IPS DF 4.7 (cell line): ENCODE measurements around the gene KCNMB4.

Source experiments
- DNase-seq: peaks from one replicate; pipeline ENCODE4 v3.0.0-alpha.2; 2013; ENCODE audit warnings: low spot score; ENCODE audit errors: extremely low read depth

The KCNMB4 gene

DNA sequence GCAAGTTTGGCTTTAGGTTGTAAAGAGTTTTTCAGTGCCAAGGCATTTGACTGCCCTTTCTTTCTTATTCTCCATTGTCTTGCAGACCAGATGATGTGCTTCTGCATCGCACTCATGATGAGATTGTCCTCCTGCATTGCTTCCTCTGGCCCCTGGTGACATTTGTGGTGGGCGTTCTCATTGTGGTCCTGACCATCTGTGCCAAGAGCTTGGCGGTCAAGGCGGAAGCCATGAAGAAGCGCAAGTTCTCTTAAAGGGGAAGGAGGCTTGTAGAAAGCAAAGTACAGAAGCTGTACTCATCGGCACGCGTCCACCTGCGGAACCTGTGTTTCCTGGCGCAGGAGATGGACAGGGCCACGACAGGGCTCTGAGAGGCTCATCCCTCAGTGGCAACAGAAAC lies 64.3 kb downstream of the KCNMB4 start:
- DNase-seq = no peak

DNA sequence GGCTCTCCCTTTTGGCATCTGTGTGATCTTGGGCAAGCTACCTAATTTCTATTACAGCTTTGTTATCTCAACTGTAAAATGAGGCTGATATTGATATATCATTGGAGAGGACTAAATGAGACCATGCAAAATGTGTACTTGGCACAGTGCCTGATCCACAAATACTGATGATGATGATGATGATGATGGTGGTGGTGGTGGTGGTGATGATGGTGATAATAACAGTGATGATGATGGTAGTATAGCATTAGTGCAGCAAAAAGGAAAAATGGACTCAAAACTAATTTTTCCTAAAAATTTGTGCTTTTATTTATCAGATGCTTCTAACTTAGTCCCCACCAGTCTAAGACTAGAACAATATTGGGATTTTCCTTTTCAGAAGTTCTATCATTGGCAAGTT lies 70.7 kb downstream of the KCNMB4 start:
- no peak for DNase-seq

DNA sequence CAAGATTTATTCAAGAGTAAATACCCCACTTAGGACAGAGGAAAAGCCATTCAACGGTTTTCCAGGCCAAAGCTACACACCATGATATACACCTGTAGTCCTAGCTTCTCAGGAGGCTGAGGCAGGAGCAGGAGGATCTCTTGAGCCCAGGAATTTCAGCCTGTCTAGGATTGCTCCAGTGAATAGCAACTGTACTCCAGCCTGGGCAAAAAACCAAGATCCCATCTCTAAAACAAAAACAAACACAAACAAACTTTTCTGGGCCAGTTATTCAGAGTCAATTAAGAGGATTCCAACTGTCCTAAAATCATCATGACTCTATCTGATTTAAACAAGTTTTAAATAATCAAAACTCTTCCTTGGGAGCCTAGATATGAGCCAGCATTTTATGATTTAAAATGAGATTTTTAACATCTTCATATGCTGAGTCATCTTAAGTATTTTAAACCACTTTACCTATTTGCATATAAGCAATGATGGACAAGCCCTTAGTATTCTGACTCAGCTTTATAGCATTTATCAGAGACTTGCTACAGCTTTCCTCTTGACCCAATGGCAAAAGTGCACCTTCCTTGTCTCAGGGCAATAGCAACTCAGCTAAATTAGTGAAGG lies 77.1 kb downstream of the KCNMB4 start:
- no peak for DNase-seq

DNA sequence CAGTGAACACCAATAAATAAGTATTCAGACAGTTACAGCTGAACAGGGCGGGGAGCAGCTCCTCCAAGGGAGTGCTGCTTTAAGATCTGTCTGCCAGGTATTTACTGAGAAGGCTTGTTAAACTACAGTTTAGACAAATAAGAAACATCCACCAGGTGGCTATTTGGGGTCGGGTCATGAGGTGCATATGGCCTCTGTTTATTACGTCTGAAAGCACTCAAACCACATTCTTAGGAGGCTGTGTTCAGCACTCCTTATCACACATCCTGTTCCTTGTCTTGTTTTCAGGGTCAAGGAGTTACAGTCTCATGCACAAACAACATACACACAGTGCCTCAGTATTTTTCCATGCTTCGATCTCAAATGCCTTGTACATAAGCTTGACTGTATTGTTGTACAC lies 78.8 kb downstream of the KCNMB4 start:
- DNase-seq = no peak

DNA sequence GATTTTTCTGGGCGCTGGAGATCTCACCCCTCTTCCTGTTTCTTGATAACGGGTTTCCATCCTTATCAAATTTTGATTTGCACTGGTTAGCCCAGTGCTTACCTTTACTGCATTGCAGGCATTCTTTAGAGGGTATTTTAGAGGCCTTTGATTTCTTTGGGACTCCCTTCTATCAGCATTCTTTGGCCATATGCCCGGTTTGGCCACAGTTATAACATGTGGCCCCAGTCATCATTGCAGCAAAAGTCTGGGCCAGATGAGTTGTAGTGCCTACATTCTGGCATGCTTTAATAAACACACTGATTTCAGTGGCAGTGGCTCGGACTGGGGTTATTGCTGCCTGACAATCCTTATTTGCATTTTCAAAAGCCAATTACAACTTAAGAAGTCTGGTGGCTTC lies 82.3 kb downstream of the KCNMB4 start:
- no peak for DNase-seq

DNA sequence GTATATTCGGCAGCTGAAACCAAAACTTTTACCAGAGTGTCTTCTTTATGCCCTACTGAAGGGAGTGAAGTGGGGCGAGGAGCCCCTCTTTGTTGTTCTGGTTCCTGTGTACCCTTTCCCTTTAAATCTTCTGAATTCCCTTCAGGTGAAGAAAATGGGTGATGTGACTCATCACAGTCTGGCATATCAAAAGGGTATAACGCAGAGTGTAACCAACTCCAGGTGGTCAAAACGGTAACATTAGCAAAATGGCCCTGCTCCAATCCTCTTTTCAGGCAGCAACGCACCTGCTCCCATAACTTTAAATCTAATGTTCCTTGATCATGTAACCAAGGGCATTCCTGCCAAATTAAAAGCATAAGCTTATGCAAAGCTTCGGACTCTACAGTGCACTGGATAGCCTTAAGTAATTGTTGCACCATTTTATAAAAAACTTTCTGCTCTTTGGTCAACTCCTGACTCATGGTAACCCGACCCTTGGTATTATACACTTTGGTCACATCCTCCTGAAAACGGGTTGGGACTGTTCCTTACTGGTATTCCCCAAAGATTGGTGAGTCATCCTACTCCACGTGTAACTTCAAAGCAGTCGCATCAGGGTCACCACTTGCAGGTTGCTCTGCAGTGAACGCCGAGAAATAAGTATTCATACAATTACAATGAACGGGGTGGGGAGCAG lies 83.1 kb downstream of the KCNMB4 start:
- no peak for DNase-seq

DNA sequence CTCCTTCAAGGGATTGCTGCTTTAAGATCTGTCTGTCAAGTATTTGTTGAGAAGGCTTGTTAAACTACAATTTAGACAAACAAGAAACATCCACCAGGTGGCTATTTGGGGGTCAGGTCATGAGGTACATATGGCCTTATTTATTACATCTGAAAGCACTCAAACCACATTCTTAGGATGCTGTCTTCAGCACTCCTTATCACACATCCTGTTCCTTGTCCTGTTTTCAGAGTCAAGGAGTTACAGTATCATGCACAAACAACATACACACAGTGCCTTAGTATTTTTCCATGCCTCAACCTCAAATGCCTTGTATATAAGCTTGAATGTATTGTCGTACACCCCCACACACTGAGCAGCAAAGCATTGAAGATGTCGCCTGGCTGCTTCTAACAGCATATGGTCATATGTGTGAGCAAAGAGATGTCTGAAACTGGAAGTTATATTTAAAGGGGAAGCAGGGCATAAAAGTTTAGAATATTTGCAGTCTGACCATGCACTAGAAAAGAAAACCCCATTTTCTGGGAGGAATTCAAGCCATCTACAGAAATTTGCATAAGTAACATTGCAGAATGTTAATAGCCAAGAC lies 83.8 kb downstream of the KCNMB4 start:
- no peak for DNase-seq

DNA sequence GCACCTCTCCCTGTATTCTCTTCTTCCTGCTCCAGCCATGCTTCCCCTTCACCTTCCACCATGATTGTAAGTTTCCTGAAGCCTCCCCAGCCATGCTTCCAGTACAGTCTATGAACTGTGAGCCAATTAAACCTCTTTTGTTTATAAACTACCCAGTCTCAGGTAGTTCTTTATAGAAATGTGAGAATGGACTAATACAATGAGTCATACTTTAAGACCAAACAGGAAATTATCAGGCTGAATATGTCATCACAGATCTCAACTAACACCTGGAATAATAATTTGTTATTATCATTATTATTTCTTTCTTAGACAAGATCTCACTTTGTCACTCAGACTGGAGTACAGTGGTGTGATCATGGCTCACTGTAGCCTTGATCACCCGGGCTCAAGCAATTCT lies 85.4 kb downstream of the KCNMB4 start:
- no peak for DNase-seq

DNA sequence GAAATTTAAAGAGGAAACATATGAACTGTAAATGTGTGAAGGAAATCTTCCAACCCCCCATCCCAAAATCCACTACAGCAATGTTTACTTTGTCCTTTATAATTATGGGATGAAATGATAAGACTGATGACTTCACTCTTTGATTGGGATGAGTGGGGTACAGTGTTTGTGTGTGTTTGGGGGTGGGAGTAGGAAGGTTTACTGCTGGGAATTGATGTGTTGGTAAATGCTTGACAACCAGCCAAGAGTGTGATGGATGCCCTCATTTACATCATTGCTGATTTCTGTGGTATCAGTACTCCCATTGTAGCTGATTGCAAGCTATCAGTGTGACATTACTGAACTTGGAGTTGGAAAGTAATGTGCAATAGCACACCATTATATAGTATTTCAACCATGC lies 90.9 kb downstream of the KCNMB4 start:
- no peak for DNase-seq

DNA sequence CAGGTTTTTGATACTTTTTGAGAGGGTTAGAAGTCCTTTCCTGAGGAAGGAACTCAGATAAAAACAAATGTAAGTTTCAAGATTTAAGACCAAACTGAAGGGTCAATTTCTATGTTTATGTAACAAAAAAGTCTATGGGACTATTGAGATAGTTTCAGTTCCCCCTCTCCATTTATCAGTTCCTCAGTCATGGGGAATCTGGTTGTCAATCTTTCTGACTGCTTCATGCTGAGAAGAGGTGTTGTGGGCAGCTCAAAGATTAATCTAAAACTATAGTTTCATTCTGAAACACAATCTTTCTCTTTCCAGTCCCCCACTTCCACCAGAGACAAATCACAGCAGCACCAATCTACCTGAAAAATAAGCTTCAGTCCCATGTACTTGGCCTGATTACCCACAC lies 93.7 kb downstream of the KCNMB4 start:
- DNase-seq = no peak

DNA sequence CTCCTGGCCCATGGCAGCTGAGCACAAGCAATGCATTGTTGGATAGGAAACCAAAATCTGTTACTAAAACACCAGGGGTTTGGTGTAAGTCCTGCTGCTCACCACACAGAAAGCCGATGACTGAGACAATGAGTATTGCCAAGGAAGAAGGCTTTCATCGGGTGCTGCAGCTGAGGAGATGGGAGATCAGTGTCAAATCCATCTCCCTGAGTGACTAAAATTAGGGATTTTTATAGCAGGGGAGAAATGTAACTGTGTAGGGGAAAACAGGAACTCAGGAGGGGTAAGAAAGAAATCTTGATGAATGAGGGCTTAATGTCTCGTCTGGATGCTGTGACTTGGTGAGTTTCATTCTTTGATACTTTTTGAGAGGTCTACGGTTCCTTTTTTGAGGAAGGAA lies 97.9 kb downstream of the KCNMB4 start:
- no peak for DNase-seq

DNA sequence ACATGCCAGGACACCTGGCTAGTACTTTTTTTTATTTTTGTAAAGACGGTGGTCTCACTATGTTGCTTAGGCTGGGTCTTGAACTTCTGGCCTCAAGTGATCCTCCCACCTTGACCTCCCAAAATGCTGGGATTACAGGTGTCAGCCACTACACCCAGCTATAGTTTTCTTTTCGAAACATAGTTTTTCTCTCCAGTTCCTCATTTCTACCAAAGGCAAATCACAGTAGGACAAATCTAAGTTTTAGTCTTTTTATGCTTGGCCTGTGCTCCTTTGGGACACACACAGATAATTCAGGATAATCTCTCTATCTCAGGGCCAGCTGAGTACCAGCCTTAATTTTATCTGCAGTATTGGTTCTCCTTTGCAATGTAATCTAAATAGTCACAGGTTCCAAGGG lies 100.7 kb downstream of the KCNMB4 start:
- no peak for DNase-seq

DNA sequence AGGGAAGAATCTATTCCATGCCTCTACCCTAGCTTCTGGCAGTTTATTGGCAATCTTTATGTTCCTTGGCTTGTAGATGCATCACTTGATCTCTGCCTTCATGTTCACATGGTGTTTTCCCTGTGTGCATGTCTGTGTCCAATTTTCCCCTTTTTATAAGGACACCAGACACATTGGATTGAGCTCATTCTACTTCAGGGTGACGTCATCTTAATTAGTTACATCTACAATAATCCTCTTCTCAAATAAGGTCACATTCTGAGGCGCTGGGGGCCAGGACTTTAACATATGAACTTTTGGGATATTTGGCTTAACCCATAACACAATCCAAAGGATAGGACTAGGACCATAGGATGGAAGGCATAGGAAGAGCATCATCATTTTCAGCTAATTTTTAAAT lies 101.4 kb downstream of the KCNMB4 start:
- DNase-seq = no peak

DNA sequence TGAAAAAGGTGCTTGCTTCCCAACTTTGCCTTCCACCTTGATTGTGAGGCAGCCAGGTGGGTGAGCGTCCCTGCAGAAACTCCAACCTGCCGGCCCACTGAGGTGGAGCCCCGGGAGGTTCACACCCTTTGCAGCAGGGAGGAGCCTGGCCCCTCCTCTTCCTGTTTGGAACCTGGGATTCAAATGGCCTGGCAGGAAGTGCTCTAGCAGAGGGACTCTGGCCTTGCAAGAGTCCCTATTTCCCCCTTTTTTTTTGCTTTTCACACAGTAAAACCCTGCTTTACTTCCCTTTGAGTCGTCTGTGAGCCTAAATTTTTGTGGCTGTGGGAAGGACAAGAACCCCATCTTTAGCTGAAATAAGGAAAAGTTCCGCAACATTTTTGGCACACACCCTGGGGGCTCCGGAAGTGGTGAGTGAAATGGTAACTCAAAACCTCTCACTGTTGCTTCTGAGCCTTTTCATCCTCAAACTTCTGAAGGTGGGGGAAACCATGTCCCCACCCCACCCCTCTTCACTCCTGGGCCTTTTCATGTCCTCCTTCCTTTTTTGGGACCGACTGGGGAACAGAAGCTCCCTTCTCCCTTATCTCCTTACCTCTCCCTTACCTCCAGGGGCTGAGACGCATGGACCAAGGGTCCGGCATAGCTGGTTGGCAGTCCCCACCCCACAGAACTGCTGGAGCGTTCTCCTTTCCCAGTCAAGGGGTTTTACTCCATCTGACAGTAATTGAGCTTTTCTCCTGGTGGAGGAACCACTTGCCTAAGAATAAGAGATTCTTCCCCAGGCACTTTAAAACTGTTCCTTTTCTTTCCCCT lies 102.0 kb downstream of the KCNMB4 start:
- DNase-seq = no peak

DNA sequence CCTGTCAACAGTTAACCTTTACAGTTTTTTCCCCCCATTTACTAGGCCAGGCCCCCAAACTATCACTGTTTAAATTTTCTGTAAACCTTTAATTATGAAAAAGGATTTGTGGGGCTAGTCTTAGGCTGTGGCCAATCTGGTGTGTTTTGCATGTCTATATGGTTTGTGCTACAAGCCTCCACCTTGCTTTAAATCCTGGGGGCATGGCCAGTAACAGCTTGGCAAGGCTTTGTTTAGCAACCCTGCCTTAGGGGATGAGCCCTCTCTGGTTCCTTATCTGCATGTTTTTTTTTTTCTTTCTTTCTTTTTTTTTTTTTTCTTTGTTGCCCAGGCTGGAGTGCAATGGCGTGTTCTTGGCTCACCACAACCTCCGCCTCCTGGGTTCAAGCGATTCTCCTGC lies 102.7 kb downstream of the KCNMB4 start:
- DNase-seq = no peak

DNA sequence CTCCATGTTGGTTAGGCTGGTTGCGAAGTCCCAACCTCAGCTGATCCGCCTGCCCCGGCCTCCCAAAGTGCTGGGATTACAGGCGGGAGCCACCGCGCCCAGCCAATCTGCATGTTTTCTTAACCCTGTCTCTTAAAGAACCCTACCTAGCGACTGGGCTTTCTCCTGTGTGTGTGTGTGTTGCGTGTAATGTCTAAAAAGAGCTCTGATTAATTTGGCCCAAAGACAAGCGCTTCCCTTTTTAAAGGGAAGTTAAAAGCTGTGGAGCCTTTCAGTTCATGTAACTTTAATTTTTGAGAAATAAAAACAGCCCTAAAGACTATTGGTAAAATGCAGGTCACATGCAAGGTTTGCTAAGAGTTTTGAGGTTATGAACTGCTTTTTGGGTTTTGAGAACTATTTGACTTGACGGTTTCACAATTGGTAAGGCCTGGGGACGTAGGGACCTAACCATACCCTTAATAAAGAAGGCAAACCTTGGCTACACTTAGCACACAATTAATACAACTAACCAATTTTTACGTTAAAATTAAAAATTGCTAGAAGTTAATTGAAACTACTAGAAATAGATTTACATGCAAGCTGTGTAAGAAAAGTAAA lies 103.2 kb downstream of the KCNMB4 start:
- DNase-seq = no peak

DNA sequence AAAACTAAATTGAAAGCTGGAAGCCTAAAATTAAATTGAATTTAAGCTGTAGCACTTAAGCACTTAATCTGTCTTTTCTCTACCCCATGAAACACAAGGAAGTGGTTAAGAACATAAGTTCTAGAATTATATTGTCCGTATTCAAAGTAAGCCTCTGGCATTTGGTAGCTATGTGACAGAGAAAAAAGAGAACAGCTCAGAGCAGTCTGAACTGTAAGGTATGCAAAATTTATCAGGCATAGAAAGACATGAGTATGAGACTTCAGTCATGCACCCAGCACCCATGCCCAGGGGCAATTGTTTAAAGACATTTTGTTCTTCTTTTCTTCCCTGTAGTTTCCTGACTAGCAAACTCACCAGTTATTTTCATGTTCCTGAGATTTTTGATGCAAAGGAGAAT lies 116.7 kb downstream of the KCNMB4 start:
- DNase-seq = no peak
